AG04449 (cell line): Measurements from ENCODE around the gene NAPG.
"Not testable (repeated sequence)": the region's sequence is repeated elsewhere in the genome, so short reads cannot be mapped to it uniquely, and the experiment has no call there.

ENCODE experiments used
- CTCF ChIA-PET: fragments of 350-600 bp; formaldehyde crosslinking; extraction: SDS; loops from one replicate; lab custom pipeline; 2021; ENCODE audit warnings: antibody characterized with exemption; lab: Yijun Ruan, JAX
- POLR2A ChIA-PET: fragments of 400-600, 350-600 bp; formaldehyde crosslinking; extraction: SDS; loops from one replicate; lab custom pipeline; 2020; ENCODE audit warnings: antibody characterized with exemption, inconsistent platforms; lab: Yijun Ruan, JAX
- DNase-seq: peaks from one replicate; pipeline ENCODE4 v3.0.0-alpha.2; 2010; ENCODE audit warnings: low read depth, low spot score
- H3K4me3 ChIP-seq: 2 replicates; pipeline ENCODE4 v1.5.1; 2011; ENCODE audit warnings: low read depth, mild to moderate bottlenecking, control low read depth, low read length
- TF ChIP-seq, protein P1 (sequence below): IDR thresholded peaks from one replicate; pipeline ENCODE4 v1.5.1; 2011; ENCODE audit warnings: mild to moderate bottlenecking, moderate library complexity, low read length, control low read depth, inconsistent platforms; ENCODE audit not compliant: insufficient read depth; ENCODE audit errors: missing control alignments

NAPG gene

GRCh38 chr18:10530852-10531251 lies 5.0 kb downstream of the NAPG start:
- TF ChIP-seq, protein P1, sequence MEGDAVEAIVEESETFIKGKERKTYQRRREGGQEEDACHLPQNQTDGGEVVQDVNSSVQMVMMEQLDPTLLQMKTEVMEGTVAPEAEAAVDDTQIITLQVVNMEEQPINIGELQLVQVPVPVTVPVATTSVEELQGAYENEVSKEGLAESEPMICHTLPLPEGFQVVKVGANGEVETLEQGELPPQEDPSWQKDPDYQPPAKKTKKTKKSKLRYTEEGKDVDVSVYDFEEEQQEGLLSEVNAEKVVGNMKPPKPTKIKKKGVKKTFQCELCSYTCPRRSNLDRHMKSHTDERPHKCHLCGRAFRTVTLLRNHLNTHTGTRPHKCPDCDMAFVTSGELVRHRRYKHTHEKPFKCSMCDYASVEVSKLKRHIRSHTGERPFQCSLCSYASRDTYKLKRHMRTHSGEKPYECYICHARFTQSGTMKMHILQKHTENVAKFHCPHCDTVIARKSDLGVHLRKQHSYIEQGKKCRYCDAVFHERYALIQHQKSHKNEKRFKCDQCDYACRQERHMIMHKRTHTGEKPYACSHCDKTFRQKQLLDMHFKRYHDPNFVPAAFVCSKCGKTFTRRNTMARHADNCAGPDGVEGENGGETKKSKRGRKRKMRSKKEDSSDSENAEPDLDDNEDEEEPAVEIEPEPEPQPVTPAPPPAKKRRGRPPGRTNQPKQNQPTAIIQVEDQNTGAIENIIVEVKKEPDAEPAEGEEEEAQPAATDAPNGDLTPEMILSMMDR, result no peak
- POLR2A ChIA-PET, result no interaction called here
- DNase-seq, result no peak
- no peak overlapping the region for H3K4me3 ChIP-seq
- CTCF ChIA-PET, result interaction anchor here (0.7 to 1.2 kb wide), 2 partner anchors 11 to 557 kb away, joined by 3 read pairs; no protein-coding TSS in a partner anchor

GRCh38 chr18:10533111-10533510 lies 7.3 kb downstream of the NAPG start:
- CTCF ChIA-PET, result no interaction called here
- POLR2A ChIA-PET, result no interaction called here

GRCh38 chr18:10536280-10536679 lies 10.5 kb downstream of the NAPG start:
- TF ChIP-seq, protein P1, result no peak
- no peak overlapping the region for H3K4me3 ChIP-seq
- ChIA-PET CTCF (interaction anchor here (0.9 to 2.2 kb wide), 4 partner anchors 7 to 564 kb away, joined by 3 to 8 read pairs (median 6); no protein-coding TSS in a partner anchor), POLR2A (no interaction called here)
- no peak for DNase-seq

More at GRCh38 chr18:10533111-10533510, 7.3 kb downstream of the NAPG start:
- H3K4me3 ChIP-seq, result no peak overlapping the region
- TF ChIP-seq, protein P1, result no peak
- DNase-seq, result no peak

GRCh38 chr18:10537765-10538164 lies 11.9 kb downstream of the NAPG start:
- TF ChIP-seq, protein P1, result no peak
- no peak overlapping the region for H3K4me3 ChIP-seq
- CTCF ChIA-PET, result interaction anchor here (1.2 to 1.5 kb wide), 3 partner anchors 16 to 566 kb away, joined by 3 to 4 read pairs (median 3); no protein-coding TSS in a partner anchor
- POLR2A ChIA-PET, result interaction anchor here (0.7 kb wide), 1 partner anchor 27 kb away, joined by 3 read pairs; no protein-coding TSS in a partner anchor
- no peak for DNase-seq

GRCh38 chr18:10539124-10539523 lies 13.3 kb downstream of the NAPG start:
- CTCF ChIA-PET, result interaction anchor here (0.7 kb wide), 1 partner anchor 10 kb away, joined by 3 read pairs; no protein-coding TSS in a partner anchor
- POLR2A ChIA-PET, H3K4me3 ChIP-seq, DNase-seq: not testable (repeated sequence)

DNA sequence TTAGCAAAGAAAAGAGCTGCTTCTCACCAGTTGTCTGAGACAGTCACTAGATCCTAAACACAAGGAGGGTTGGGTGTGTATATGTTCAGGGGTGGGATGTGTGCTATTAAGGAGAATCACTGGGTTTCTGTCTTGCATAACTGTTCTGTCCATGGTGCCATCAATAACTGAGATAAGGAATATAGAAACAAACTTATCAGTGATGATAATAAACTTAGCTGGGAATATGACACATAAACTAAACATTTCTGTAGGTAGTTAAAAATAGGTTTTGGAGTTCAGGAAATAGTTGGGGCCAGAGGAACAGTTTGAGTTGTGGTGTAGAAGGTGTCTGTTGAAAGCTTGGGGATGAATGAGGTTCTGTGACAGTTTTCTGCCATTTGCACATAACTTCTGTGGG lies 17.4 kb downstream of the NAPG start:
- no peak overlapping the region for H3K4me3 ChIP-seq
- TF ChIP-seq, protein P1, result no peak
- ChIA-PET POLR2A (interaction anchor here (1.0 kb wide), 1 partner anchor 9 kb away, joined by 4 read pairs; no protein-coding TSS in a partner anchor), CTCF (interaction anchor here (1.3 to 2.1 kb wide), 3 partner anchors 8 to 17 kb away, joined by 3 to 13 read pairs (median 8); no protein-coding TSS in a partner anchor)
- DNase-seq, result no peak
